ENCODE data around the gene ZMPSTE24. TPM values are rescaled to one million over a fixed set of nuclear protein-coding genes. Genes with fewer than 3 reads are reported as not detected.

ZMPSTE24 gene
- total RNA-seq, 1 experiment from 2014 or later = 39.6 TPM

DNA sequence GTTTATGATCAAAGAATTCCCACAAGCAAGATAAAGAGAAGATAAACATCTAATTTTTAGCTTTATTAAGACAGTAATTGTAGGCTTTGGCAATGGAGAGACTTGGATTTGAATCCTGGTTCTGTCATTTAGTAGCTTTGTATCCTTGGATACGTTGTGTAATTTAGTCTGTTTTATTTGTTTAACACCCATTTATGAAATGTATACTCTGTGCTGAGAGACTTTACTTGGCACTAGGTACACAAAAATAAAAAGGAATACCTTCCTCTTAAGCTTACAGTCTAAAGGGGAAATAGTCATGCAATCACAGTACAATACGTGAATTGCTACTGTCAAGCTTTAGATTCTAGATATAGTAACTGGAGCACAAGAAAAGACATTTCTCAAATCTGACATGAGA, 23.8 kb downstream of the ZMPSTE24 start:
- no TSS peak for BruUV-seq (replicated peaks)
- Histone ChIP-seq H3K79me2 (ENCODE audit: insufficient read depth, low read length) (peaks cover 37% of the 10 kb centered on the region), H3K4me2 (ENCODE audit: low read length) (no peak overlapping the region), H3K9me3 (ENCODE audit: control insufficient read depth in 1 of 2, insufficient read depth in 1 of 2, low read depth in 1 of 2, low read length in 2 of 2) (no peaks in the 10 kb centered on the region), H4K20me1 (ENCODE audit: insufficient read depth) (0 out of 2 replicates have a peak, but pooled peaks cover 9% of the 10 kb centered on the region), H3K4me1 (ENCODE audit: control insufficient read depth in 1 of 2, insufficient read depth in 2 of 2, low read length in 2 of 2) (no peaks in the 10 kb centered on the region), H3K27me3 (ENCODE audit: insufficient read depth, low read length) (no peaks in the 10 kb centered on the region), H3K4me3 (replicated peaks in 1 of 2; ENCODE audit: low read depth in 1 of 2, low read length in 2 of 2) (no peak overlapping the region), H3K9ac (ENCODE audit: low read length) (no peak overlapping the region), H3K27ac (ENCODE audit: low read depth, low read length) (no peak overlapping the region), H3K36me3 (ENCODE audit: control insufficient read depth in 1 of 2, insufficient read depth in 2 of 2, low read length in 2 of 2) (peaks cover 20 to 22% of the 10 kb centered on the region in 2 experiments), H3K9me2 (ENCODE audit: insufficient read depth) (no peaks in the 10 kb centered on the region), H2AFZ (ENCODE audit: low read depth, low read length, poor library complexity, severe bottlenecking) (no peak overlapping the region)
- ChIA-PET RAD21 (ENCODE audit: low non-redundant PET in 1 of 2, low total read pairs in 2 of 2, uncharacterized antibody in 2 of 2, unreplicated experiment in 2 of 2) (no interaction called here), POLR2A (interaction anchor here (0.6 kb wide), 1 partner anchor 10 kb away, joined by 4 read pairs; no protein-coding TSS in a partner anchor), CTCF (interaction anchor here (0.8 to 1.1 kb wide), 2 partner anchors 10 to 99 kb away, joined by 3 to 4 read pairs; no protein-coding TSS in a partner anchor)
- intact Hi-C loops (cut with micrococcal nuclease) = no loop called here
- TF ChIP-seq FOSL1 (IDR thresholded peaks at IDR 0.05; ENCODE audit: low read depth) (no peak), ZFX (IDR thresholded peaks at IDR 0.05) (no peak), ELF1 (IDR thresholded peaks at IDR 0.05; ENCODE audit: borderline replicate concordance, low read depth) (no peak), CTCF (IDR thresholded peaks at IDR 0.05 in 2 of 3, conservative IDR thresholded peaks at IDR 0.05 in 1 of 3; ENCODE audit: borderline replicate concordance in 1 of 3, insufficient read depth in 1 of 3, low read depth in 2 of 3, low read length in 2 of 3) (no peak), CEBPB (IDR thresholded peaks at IDR 0.05; ENCODE audit: low read depth) (no peak), POLR2AphosphoS5 (IDR thresholded peaks at IDR 0.05; ENCODE audit: low read depth, low read length) (no peak), TCF7L2 (IDR thresholded peaks at IDR 0.05; ENCODE audit: borderline replicate concordance, extremely low read depth, insufficient read depth, insufficient read length) (no peak), RAD21 (IDR thresholded peaks at IDR 0.05; ENCODE audit: low read depth) (no peak), MAX (IDR thresholded peaks at IDR 0.05) (no peak), JUND (IDR thresholded peaks at IDR 0.05) (no peak), CBX3 (IDR thresholded peaks at IDR 0.05; ENCODE audit: low read depth) (no peak), SIN3A (IDR thresholded peaks at IDR 0.05; ENCODE audit: low read depth) (no peak), EGR1 (IDR thresholded peaks at IDR 0.05; ENCODE audit: low read depth) (no peak), EZH2phosphoT487 (IDR thresholded peaks at IDR 0.05; ENCODE audit: borderline replicate concordance) (no peak), ZNF274 (IDR thresholded peaks at IDR 0.05; ENCODE audit: low read depth, low read length) (no peak), SP1 (IDR thresholded peaks at IDR 0.05; ENCODE audit: low read depth) (no peak)
- TF ChIP-seq, protein P1, sequence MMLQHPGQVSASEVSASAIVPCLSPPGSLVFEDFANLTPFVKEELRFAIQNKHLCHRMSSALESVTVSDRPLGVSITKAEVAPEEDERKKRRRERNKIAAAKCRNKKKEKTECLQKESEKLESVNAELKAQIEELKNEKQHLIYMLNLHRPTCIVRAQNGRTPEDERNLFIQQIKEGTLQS (IDR thresholded peaks at IDR 0.05) = no peak
- TF ChIP-seq, protein P2, sequence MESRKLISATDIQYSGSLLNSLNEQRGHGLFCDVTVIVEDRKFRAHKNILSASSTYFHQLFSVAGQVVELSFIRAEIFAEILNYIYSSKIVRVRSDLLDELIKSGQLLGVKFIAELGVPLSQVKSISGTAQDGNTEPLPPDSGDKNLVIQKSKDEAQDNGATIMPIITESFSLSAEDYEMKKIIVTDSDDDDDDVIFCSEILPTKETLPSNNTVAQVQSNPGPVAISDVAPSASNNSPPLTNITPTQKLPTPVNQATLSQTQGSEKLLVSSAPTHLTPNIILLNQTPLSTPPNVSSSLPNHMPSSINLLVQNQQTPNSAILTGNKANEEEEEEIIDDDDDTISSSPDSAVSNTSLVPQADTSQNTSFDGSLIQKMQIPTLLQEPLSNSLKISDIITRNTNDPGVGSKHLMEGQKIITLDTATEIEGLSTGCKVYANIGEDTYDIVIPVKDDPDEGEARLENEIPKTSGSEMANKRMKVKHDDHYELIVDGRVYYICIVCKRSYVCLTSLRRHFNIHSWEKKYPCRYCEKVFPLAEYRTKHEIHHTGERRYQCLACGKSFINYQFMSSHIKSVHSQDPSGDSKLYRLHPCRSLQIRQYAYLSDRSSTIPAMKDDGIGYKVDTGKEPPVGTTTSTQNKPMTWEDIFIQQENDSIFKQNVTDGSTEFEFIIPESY (IDR thresholded peaks at IDR 0.05; ENCODE audit: extremely low read depth, insufficient replicate concordance, low read length) = no peak
- ATAC-seq (no peak), DNase-seq (ENCODE audit: low read depth, low spot score) (no peak)
